ENCODE data around the gene CMTR1.

CMTR1 gene

DNA sequence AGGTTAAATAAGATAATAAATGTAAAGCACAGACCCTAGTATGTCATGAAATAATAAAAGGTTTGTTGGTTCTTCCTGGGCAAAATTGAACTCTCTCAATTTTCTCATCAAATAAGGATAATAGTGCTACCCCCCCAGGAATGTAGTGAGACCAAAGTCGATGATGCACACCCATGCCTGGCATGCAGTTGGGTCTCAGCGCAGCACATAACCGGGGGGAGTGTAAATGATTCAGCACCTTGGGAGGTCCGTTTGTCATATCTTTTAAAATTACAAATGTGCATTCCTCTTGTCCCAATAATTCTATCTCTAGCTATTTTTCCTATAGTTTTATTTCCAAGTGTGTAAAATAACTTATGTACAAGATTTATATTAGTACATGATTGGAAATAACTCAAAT is 98.0 kb downstream of the CMTR1 start:
- Histone ChIP-seq H3K4me1 (ENCODE audit: control insufficient read depth, insufficient read depth, low read length) (peaks cover 17% of the 10 kb centered on the region), H3K4me3 (ENCODE audit: low read length) (no peak overlapping the region), H3K9ac (ENCODE audit: low read depth, low read length) (no peak overlapping the region), H3K4me2 (ENCODE audit: low read length) (no peak overlapping the region), H3K36me3 (ENCODE audit: insufficient read depth, low read length) (no peaks in the 10 kb centered on the region), H3K9me3 (replicated peaks; ENCODE audit: low read length) (no peaks in the 10 kb centered on the region), H3K27me3 (ENCODE audit: control insufficient read depth, insufficient read depth, low read length) (peaks cover 78% of the 10 kb centered on the region)
